Medulla oblongata (tissue), 1 donor: ENCODE data around the gene TP53TG3F.
"Not testable (repeated sequence)": the region's sequence is repeated elsewhere in the genome, so short reads cannot be mapped to it uniquely, and the experiment has no call there.

Experiments
- DNase-seq: peaks from one replicate; pipeline ENCODE4 v3.0.0-alpha.2; 2015; ENCODE audit errors: extremely low spot score

Gene TP53TG3F

GRCh38 chr16:33459312-33459711 lies at the start of gene TP53TG3F:
TP53TG3F (plus strand) TSS chr16:33459612; CDS start chr16:33459680, 68 bp downstream.
- DNase-seq, result not testable (repeated sequence)

- not testable (repeated sequence) for DNase-seq
Observed at GRCh38 chr16:33491611-33492010, 32.2 kb downstream of the TP53TG3F start.

GRCh38 chr16:33507231-33507630 lies 47.8 kb downstream of the TP53TG3F start:
- not testable (repeated sequence) for DNase-seq

- DNase-seq, result not testable (repeated sequence)
Observed at GRCh38 chr16:33509070-33509469, 49.7 kb downstream of the TP53TG3F start.

GRCh38 chr16:33509906-33510305 lies 50.5 kb downstream of the TP53TG3F start:
- not testable (repeated sequence) for DNase-seq
